Osteoblast (primary cell): ENCODE data around the gene SMARCA4. TPM values are rescaled to one million over a fixed set of nuclear protein-coding genes. Genes with fewer than 3 reads are reported as not detected.

ENCODE experiments used
- DNase-seq: peaks from one replicate; pipeline ENCODE4 v3.0.0; 2011; ENCODE audit warnings: low spot score, mixed read lengths; ENCODE audit not compliant: insufficient read length; ENCODE audit errors: missing footprints
- H2AFZ ChIP-seq: 2 replicates; pipeline ENCODE4 v1.6.0; 2011; ENCODE audit warnings: mild to moderate bottlenecking, low read length
- H3K27ac ChIP-seq: 2 replicates; pipeline ENCODE4 v1.5.1; 2011; ENCODE audit warnings: mild to moderate bottlenecking, low read depth, low read length, moderate library complexity
- H3K27me3 ChIP-seq: 2 replicates; pipeline ENCODE4 v1.6.0; 2012; ENCODE audit warnings: mild to moderate bottlenecking, control low read depth, inconsistent platforms, low read length, moderate library complexity; ENCODE audit not compliant: insufficient read depth
- H3K36me3 ChIP-seq: 2 replicates; pipeline ENCODE4 v1.5.1; 2011; ENCODE audit warnings: mild to moderate bottlenecking, low read length, control low read depth, moderate library complexity; ENCODE audit not compliant: insufficient read depth
- H3K4me1 ChIP-seq: 2 replicates; pipeline ENCODE4 v1.5.1; 2011; ENCODE audit warnings: mild to moderate bottlenecking, low read length, control low read depth, moderate library complexity; ENCODE audit not compliant: insufficient read depth
- H3K4me2 ChIP-seq: 2 replicates; pipeline ENCODE4 v1.6.0; 2011; ENCODE audit warnings: mild to moderate bottlenecking, low read length; ENCODE audit not compliant: insufficient read depth
- H3K4me3 ChIP-seq: fragments of 200-600 bp; sonication (generic); 3 replicates; pipeline ENCODE4 v1.5.1; 2012; ENCODE audit warnings: mild to moderate bottlenecking, low read length, inconsistent platforms; ENCODE audit not compliant: insufficient read depth
- H3K79me2 ChIP-seq: 2 replicates; pipeline ENCODE4 v1.6.0; 2012; ENCODE audit warnings: mild to moderate bottlenecking, low read length, control low read depth, inconsistent platforms; ENCODE audit not compliant: insufficient read depth
- H3K9me3 ChIP-seq: 2 replicates; pipeline ENCODE4 v1.5.1; 2011; ENCODE audit warnings: low read depth, low read length, control low read depth
- H4K20me1 ChIP-seq: 2 replicates; pipeline ENCODE4 v1.6.0; 2012; ENCODE audit warnings: mild to moderate bottlenecking, low read length, control low read depth; ENCODE audit not compliant: insufficient read depth
- CTCF ChIP-seq: IDR thresholded peaks from 2 replicates; pipeline ENCODE4 v1.5.1; 2011; ENCODE audit warnings: mild to moderate bottlenecking, low read depth, low read length, moderate library complexity; ENCODE audit errors: extremely low read depth
- total RNA-seq: library from RNA; depleted of rRNA; stranded (reverse); fragments of >200 nt; gene quantifications from 2 replicates; pipeline ENCODE4 v1.2.3, GENCODE V29; 2012

The SMARCA4 gene
- 52.2 and 52.8 TPM in 2 replicates for total RNA-seq

GRCh38 chr19:10960314-10961072, at the start of gene SMARCA4:
SMARCA4 (plus strand) TSS chr19:10961030; CDS start chr19:10984152, 23,122 bp downstream.
- H3K27me3 ChIP-seq: no peaks in the 10 kb centered on the region
- H3K36me3 ChIP-seq: no peaks in the 10 kb centered on the region
- H3K27ac ChIP-seq: peak within 1 kb of the TSS; percentile 80
- peaks cover 50% of the 10 kb centered on the region for H3K79me2 ChIP-seq
- peak within 1 kb of the TSS; percentile 88 for H2AFZ ChIP-seq
- TF ChIP-seq CTCF: no peak
- peak; percentile 100 for DNase-seq
- peaks cover 31% of the 10 kb centered on the region for H4K20me1 ChIP-seq
- peaks cover 6% of the 10 kb centered on the region for H3K4me1 ChIP-seq
- H3K4me2 ChIP-seq: peak within 1 kb of the TSS; percentile 93
- peak within 1 kb of the TSS; percentile 92 for H3K4me3 ChIP-seq
- H3K9me3 ChIP-seq: no peaks in the 10 kb centered on the region

- TF ChIP-seq CTCF: no peak
- Histone ChIP-seq H3K27ac (no peak overlapping the region), H3K9me3 (no peaks in the 10 kb centered on the region), H2AFZ (no peak overlapping the region), H3K4me2 (no peak overlapping the region), H3K27me3 (no peaks in the 10 kb centered on the region), H3K4me3 (no peak overlapping the region), H3K79me2 (no peaks in the 10 kb centered on the region), H4K20me1 (peaks cover 10% of the 10 kb centered on the region), H3K4me1 (peaks cover 11% of the 10 kb centered on the region), H3K36me3 (peaks cover 33% of the 10 kb centered on the region)
- peak; percentile 44 for DNase-seq
These were observed 49.1 kb upstream of the SMARCA4 start for GRCh38 chr19:10911579-10912363.

GRCh38 chr19:10912619-10913018, 48.2 kb upstream of the SMARCA4 start:
- Histone ChIP-seq H3K36me3 (peaks cover 33% of the 10 kb centered on the region), H3K4me2 (no peak overlapping the region)

More at GRCh38 chr19:10912619-10913018, 48.2 kb upstream of the SMARCA4 start:
- H3K27ac ChIP-seq: no peak overlapping the region
- no peaks in the 10 kb centered on the region for H3K79me2 ChIP-seq
- no peak overlapping the region for H3K4me3 ChIP-seq
- no peak for TF ChIP-seq CTCF
- H3K9me3 ChIP-seq: no peaks in the 10 kb centered on the region
- H2AFZ ChIP-seq: no peak overlapping the region
- peaks cover 11% of the 10 kb centered on the region for H3K4me1 ChIP-seq
- H3K27me3 ChIP-seq: no peaks in the 10 kb centered on the region
- peak; percentile 54 for DNase-seq
- H4K20me1 ChIP-seq: peaks cover 10% of the 10 kb centered on the region
